Loucy (cell line): Measurements from ENCODE around the gene PEX3.

Experiments used
- CTCF ChIP-seq: fragments of 200-600 bp; sonication (generic); conservative IDR thresholded peaks from 2 replicates; pipeline ENCODE4 v1.5.1; 2014; ENCODE audit warnings: mild to moderate bottlenecking, antibody characterized with exemption, low read length
- EZH2phosphoT487 ChIP-seq: fragments of 200-600 bp; IDR thresholded peaks from 2 replicates; pipeline ENCODE4 v1.6.1; 2018; ENCODE audit warnings: antibody characterized with exemption, mild to moderate bottlenecking, moderate library complexity, borderline replicate concordance

DNA sequence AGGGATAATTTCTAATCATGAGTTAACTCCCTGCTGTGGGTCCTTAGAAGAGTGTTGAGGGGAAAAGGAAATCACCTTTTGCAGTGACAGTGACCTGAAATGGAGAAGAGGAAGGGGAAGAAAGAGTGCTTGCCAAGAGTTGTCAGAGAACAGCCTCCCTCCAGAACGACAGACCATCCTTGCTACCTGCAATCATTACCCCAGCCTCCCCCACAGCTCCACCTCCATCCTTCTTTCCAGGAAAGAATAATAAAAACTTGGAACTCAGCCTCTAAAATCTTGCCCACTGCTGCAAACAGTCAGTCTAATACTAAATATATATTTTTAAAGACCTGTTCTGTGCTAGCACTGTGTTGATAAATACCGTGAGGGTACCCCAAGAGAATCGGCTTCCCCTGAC, 89.6 kb downstream of the PEX3 start:
- TF ChIP-seq CTCF: no peak
- no peak for TF ChIP-seq EZH2phosphoT487
